ENCODE measurements around the gene SCAMP2.
"Not testable (repeated sequence)": the region's sequence is repeated elsewhere in the genome, so short reads cannot be mapped to it uniquely, and the experiment has no call there.

Gene SCAMP2

DNA sequence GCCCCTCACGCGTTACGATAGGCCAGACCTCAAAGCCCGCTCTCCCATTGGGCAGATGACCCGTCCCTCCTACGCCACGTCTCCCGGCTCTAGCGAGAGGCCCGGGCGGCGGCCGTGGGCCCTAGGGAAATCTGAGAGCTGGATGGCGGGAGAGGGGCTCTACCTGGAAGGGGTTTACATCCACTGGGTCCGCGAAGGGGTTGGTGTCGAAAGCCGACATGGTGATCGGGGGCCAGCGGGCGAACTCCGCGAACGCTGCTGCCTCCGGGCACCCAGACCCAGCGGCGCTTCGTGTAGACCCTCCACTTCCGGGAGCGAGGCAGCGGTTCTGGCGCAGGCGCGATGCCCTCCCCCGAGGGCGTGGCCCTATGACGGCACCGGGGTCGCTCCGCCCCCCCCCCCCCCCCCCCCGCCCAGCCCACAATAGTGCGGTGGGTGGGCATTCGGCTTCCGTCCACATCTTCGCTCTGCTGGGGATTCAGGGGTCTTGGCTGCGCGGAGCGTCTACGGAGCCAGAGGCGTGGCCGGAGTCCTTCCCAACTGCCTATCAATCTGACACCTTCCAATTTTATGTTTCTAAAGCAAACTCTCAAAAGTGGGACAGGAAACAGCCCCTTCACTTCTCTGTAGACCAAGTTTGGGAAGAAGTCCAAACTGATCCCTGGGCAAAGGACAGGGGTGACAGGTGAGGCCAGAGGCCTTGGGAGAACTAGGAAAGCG, at the start of gene SCAMP2:
Gene SCAMP2 (minus strand): TSS at position 330 of the 720 bp plus-strand sequence. CDS start 110 bp downstream, at position 220.
- DNase-seq (ENCODE audit: low spot score) = peak; percentile 97

DNA sequence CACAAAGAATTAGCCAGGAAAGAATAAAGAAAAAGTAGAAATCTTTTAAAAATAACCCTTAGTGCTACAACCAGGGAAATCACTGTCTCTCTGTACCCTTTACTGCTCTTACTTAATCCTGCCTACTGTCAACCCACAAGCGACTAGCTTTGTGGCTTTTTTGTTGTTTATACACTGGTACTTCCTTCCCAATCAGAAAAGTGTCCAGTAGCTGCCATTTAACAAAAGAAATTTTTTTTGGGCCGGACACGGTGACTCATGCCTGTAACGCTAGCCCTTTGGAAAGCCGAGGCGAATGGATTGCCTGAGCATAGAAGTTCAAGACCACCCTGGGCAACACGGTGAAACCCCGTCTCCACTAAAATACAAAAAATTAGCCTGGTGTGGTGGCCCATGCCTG, 47.3 kb upstream of the SCAMP2 start:
- no peak for DNase-seq (ENCODE audit: low spot score)

- DNase-seq (ENCODE audit: low spot score) = no peak
Measured at GRCh38 chr15:74917676-74918075, 44.5 kb upstream of the SCAMP2 start.

DNA sequence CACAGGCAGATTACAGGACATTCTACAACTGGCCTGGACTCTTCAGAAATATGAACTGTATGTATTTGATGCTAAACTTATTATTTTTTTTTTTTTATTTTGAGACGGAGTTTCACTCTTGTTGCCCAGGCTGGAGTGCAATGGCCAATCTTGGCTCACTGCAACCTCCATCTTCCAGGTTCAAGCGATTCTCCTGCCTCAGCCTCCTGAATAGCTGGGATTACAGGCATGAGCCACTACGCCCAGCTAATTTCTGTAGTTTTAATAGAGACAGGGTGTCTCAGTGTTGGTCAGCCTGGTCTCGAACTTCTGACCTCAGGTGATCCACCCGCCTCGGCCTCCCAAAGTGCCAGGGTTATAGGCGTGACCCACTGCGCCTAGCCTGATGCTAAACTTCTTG, 40.6 kb upstream of the SCAMP2 start:
- not testable (repeated sequence) for DNase-seq (ENCODE audit: low spot score)

DNA sequence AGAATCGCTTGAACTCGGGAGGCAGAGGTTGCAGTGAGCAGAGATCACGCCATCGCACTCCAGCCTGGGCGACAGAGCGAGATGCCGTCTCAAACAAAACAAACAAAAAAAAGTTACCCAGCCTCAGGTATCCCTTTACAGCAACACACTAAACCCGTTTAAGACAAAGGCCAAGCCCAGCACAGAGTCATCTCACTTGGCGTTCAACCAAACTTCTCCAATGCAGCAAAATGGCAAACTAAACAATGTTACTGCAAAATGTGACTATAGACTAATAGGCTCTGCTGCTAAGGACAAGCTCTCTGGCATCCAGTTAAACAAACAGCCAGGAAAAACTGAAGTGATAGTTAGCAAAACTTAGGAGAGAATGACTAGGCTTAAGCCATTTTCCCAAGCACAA, 39.9 kb upstream of the SCAMP2 start:
- DNase-seq (ENCODE audit: low spot score) = no peak

DNA sequence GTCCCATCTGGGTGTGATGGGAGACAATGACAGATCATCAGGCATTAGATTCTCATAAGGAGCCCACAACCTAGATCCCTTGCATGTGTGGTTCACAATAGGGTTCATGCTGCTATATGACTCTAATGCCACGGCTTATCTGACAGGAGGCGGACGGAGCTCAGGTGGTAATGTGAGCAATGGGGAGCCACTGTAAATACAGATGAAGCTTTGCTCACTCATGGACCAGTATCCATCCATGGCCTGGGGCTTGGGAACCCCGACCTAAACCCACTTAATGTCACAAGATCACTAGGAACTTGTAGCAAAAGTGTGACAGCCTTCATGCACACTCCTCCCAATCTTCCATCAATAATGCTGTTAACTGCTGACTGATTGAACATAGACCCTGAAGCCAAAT, 35.5 kb upstream of the SCAMP2 start:
- no peak for DNase-seq (ENCODE audit: low spot score)

GRCh38 chr15:74907163-74907870, 34.2 kb upstream of the SCAMP2 start:
- DNase-seq (ENCODE audit: low spot score) = peak; percentile 52

DNA sequence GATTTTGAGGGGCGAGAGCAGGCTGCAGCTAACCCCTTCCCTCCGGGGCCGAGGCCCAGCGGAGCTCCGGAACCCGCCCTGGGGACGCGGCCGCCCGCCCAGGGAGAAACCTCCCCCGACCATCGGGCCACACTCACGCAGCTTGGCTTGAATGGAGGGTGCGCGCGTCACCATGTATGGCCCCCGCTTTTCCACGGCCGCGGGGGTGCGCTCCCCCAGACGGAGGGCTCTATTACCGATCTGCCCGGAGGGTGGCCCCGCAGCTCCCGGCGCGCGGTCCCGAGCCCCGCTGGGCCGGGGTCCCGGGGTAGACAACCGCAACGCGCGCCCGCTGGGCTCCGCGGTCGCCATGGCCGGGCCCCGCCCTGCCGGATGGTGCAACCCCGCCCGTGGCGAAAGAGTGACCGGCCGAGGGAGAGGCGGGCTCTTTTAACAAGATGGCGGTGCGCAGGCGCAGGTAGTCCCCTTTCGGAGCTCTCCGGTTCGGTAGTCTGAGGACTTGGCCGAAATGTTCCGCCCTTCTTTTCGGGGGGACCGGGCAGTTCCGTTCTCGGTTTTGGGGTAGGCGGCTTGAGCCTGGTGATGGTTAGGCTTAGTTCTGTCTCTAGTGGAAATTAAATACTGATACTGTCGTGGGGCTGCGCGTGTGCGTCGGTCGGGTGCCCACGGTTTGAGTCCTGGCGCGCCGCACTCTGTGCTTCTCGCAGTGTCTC, 33.4 kb upstream of the SCAMP2 start, which contains the start of gene FAM219B:
Gene FAM219B (minus strand): TSS at position 402 of the 713 bp plus-strand sequence. CDS start 51 bp downstream, at position 351.
- DNase-seq (ENCODE audit: low spot score) = peak; percentile 94

GRCh38 chr15:74906067-74906449, 32.9 kb upstream of the SCAMP2 start:
- peak; percentile 49 for DNase-seq (ENCODE audit: low spot score)

DNA sequence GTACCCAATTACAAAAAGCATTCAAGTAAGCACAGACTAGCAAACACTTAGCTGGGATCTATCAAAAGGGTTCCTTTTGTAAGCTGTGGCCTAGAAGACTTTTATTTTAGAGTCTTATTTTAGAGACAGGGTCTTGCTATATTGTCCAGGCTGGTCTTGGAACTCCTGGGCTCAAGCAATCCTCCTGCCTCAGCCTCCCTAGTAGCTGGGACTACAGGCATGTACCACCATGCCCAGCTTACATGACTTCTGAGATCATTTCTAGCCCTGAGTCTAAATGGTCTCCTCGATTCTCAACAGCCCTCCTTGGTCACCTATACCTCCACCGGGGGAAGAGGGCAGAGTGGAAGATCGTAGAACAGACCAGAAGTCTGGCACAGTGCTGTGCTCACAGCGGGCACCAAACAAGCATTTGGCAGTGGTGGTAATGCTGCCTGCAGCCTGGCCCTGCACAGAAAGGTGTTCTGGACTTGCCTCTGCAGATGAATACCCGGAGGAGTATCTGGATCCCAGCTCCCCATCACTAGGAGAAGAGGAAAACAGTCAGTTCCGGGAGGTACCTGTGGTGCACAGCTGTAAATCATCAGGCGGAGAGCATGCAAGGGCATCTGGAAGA, 31.1 kb upstream of the SCAMP2 start:
- DNase-seq (ENCODE audit: low spot score) = no peak

GRCh38 chr15:74903676-74904075, 30.5 kb upstream of the SCAMP2 start:
- DNase-seq (ENCODE audit: low spot score) = no peak

DNA sequence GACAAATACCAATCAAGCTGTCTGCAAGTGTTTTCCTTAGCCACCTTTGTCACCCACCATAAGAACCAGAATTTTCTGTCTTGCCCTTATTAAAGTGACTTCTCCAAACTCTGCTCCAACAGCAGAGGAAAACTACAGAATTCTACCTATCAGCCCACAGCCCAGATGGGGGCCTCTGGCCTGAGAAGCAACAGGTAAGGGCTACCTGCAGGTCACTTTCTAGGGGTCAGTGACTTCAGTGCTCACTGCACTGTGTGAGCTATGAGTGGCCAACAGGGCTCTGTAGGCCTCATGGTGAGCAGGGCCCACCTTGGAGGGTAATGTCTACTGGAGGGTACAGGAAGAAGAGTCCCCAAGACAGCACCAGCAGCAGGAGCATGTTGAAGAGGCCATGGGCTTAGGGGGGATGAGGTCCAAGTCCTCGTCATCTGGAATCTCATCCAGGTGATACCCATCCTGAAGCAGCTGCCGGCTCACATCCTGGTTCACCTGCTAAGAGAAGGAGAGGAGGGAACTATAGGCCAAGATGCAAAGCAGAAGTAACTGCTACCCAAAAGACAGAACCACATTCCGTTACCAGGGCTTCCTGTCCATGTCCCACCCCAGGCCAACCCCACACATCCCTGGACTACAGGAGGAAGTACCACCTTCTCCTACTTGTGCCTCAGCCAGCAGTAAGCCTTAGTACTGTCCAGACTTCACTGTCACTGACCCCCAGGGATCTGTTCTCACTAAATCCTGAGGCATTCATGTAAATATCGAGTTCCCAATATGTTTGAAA, 29.3 kb upstream of the SCAMP2 start:
- no peak for DNase-seq (ENCODE audit: low spot score)

- peak; percentile 65 for DNase-seq (ENCODE audit: low spot score)
Measured at GRCh38 chr15:74901612-74902063, 28.5 kb upstream of the SCAMP2 start.

DNA sequence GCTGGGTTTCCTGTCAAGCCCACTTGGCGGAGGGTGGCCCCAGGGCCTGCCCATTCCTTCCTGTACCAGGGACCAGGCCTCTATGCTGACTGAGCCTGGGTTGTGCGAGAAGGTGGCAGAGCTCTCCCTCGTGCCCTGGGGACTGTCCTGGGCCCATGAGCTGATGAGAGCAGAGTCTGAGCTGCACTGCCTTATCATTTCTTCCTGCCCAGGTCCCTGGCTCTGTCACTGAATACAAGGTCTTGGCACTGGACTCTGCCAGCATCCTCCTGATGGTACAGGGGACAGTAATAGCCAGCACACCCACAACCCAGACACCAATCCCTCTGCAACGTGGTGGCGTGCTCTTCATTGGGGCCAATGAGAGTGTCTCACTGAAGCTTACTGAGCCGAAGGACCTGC, 24.1 kb upstream of the SCAMP2 start:
- no peak for DNase-seq (ENCODE audit: low spot score)

DNA sequence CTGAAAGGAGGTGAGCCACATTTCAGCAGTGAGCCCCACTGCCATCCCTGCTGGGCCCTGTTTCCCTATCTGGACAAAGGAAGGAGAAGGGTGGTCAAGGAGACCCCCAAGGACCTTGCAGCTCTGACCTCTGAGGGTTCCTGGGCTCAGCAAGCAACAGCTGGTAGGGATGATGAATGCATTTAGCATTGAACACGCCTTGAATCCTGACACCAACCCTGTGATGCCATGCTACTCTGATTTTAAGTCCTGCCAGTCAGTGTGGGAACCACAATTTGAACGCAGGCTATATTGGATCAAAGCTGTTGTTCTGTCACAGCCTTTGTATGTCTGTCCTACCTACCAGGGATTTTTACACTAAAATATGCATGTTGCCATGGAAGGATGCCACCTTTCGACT, 23.2 kb upstream of the SCAMP2 start:
- DNase-seq (ENCODE audit: low spot score) = no peak

- no peak for DNase-seq (ENCODE audit: low spot score)
Measured at GRCh38 chr15:74895830-74896229, 22.7 kb upstream of the SCAMP2 start.

DNA sequence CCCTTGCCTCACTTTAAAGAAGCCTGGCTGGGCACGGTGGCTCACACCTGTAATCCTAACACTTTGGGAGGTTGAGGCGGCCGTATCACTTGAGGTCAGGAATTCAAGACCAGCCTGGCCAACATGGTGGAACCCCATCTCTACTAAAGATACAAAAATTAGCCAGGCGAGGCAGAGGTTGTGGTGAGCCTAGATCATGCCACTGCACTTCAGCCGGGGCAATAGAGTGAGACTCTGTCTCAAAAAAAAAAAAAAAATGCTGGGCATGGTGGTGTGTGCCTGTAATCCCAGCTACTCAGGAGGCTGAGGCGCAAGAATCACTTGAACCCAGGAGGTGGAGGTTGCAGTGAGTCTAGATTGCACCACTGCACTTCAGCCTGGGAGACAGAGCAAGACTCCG, 21.2 kb upstream of the SCAMP2 start:
- DNase-seq (ENCODE audit: low spot score) = not testable (repeated sequence)

GRCh38 chr15:74893627-74894026, 20.5 kb upstream of the SCAMP2 start:
- no peak for DNase-seq (ENCODE audit: low spot score)

GRCh38 chr15:74892931-74893330, 19.8 kb upstream of the SCAMP2 start:
- DNase-seq (ENCODE audit: low spot score) = no peak

- no peak for DNase-seq (ENCODE audit: low spot score)
Measured at GRCh38 chr15:74892313-74892712, 19.1 kb upstream of the SCAMP2 start.

- DNase-seq (ENCODE audit: low spot score) = no peak
Measured at GRCh38 chr15:74891469-74891868, 18.3 kb upstream of the SCAMP2 start.

GRCh38 chr15:74890665-74890960, 17.4 kb upstream of the SCAMP2 start:
- DNase-seq (ENCODE audit: low spot score) = no peak

Measured in cerebellar cortex (tissue), 1 donor.